ENCODE data around the gene STOX2. TPM values are rescaled to one million over a fixed set of nuclear protein-coding genes. Genes with fewer than 3 reads are reported as not detected.

Gene STOX2
- total and polyA plus RNA-seq, 4 donors, result 1.8 to 27.5 (median 8.6) TPM

GRCh38 chr4:183858011-183858615 lies 47.0 kb upstream of the STOX2 start:
- no peak overlapping the region for H3K4me3 ChIP-seq
- DNase-seq, result no peak
- no peak overlapping the region for H3K9ac ChIP-seq (ENCODE audit: insufficient read depth in 1 of 2, low read length in 2 of 2)
- H3K4me1 ChIP-seq (ENCODE audit: control insufficient read depth in 5 of 5, insufficient read depth in 5 of 5, low read length in 5 of 5), result peaks cover 0 to 11% (median 6%) of the 10 kb centered on the region in 5 donors
- H3K27me3 ChIP-seq (ENCODE audit: control insufficient read depth in 3 of 3, insufficient read depth in 3 of 3, low read length in 2 of 3), result no peaks in the 10 kb centered on the region
- H3K9me3 ChIP-seq (ENCODE audit: control insufficient read depth in 4 of 4, insufficient read depth in 3 of 4, low read length in 3 of 4), result no peaks in the 10 kb centered on the region
- no peak overlapping the region for H3K27ac ChIP-seq (ENCODE audit: low read depth in 1 of 2, low read length in 1 of 2)
- ATAC-seq (ENCODE audit: insufficient read depth, low FRiP score), result no peak
- 72 to 80% methylated on average over 14 of the region's 14 CpGs for WGBS, 2 donors
- TF ChIP-seq CTCF (IDR thresholded peaks at IDR 0.05; ENCODE audit: control extremely low read depth, extremely low read depth), result no peak
- no peaks in the 10 kb centered on the region for H3K36me3 ChIP-seq (ENCODE audit: control insufficient read depth in 4 of 4, insufficient read depth in 4 of 4, low read length in 4 of 4)

GRCh38 chr4:183860119-183860518 lies 45.0 kb upstream of the STOX2 start:
- Histone ChIP-seq H3K36me3 (ENCODE audit: control insufficient read depth in 4 of 4, insufficient read depth in 4 of 4, low read length in 4 of 4) (no peaks in the 10 kb centered on the region), H3K4me1 (ENCODE audit: control insufficient read depth in 5 of 5, insufficient read depth in 5 of 5, low read length in 5 of 5) (peaks cover 0 to 11% (median 6%) of the 10 kb centered on the region in 5 donors), H3K9ac (ENCODE audit: insufficient read depth in 1 of 2, low read length in 2 of 2) (no peak overlapping the region), H3K27me3 (ENCODE audit: control insufficient read depth in 3 of 3, insufficient read depth in 3 of 3, low read length in 2 of 3) (no peaks in the 10 kb centered on the region), H3K4me3 (no peak overlapping the region), H3K9me3 (ENCODE audit: control insufficient read depth in 4 of 4, insufficient read depth in 3 of 4, low read length in 3 of 4) (no peaks in the 10 kb centered on the region), H3K27ac (ENCODE audit: low read depth in 1 of 2, low read length in 1 of 2) (no peak overlapping the region)
- DNase-seq, result peak; percentile 38 to 68 (median 63)
- no peak for TF ChIP-seq CTCF (IDR thresholded peaks at IDR 0.05; ENCODE audit: control extremely low read depth, extremely low read depth)
- 57 to 77% methylated on average over 2 of the region's 2 CpGs for WGBS, 2 donors
- ATAC-seq (ENCODE audit: insufficient read depth, low FRiP score), result no peak

- 74 to 82% methylated on average over 10 of the region's 10 CpGs for WGBS, 2 donors
- H3K36me3 ChIP-seq (ENCODE audit: control insufficient read depth in 4 of 4, insufficient read depth in 4 of 4, low read length in 4 of 4), result no peaks in the 10 kb centered on the region
- H3K27me3 ChIP-seq (ENCODE audit: control insufficient read depth in 3 of 3, insufficient read depth in 3 of 3, low read length in 2 of 3), result no peaks in the 10 kb centered on the region
- H3K27ac ChIP-seq (ENCODE audit: low read depth in 1 of 2, low read length in 1 of 2), result no peak overlapping the region
- no peak overlapping the region for H3K4me3 ChIP-seq
- H3K9ac ChIP-seq (ENCODE audit: insufficient read depth in 1 of 2, low read length in 2 of 2), result no peak overlapping the region
- peaks cover 0 to 11% (median 6%) of the 10 kb centered on the region in 5 donors for H3K4me1 ChIP-seq (ENCODE audit: control insufficient read depth in 5 of 5, insufficient read depth in 5 of 5, low read length in 5 of 5)
- no peak for TF ChIP-seq CTCF (IDR thresholded peaks at IDR 0.05; ENCODE audit: control extremely low read depth, extremely low read depth)
- no peaks in the 10 kb centered on the region for H3K9me3 ChIP-seq (ENCODE audit: control insufficient read depth in 4 of 4, insufficient read depth in 3 of 4, low read length in 3 of 4)
- DNase-seq (peak in 1 of 3 donors; percentile 34), ATAC-seq (ENCODE audit: insufficient read depth, low FRiP score) (no peak)
Measured at GRCh38 chr4:183860731-183861130, 44.4 kb upstream of the STOX2 start.

GRCh38 chr4:183861426-183861825 lies 43.7 kb upstream of the STOX2 start:
- no peaks in the 10 kb centered on the region for H3K27me3 ChIP-seq (ENCODE audit: control insufficient read depth in 3 of 3, insufficient read depth in 3 of 3, low read length in 2 of 3)
- ATAC-seq (ENCODE audit: insufficient read depth, low FRiP score), result no peak
- no peaks in the 10 kb centered on the region for H3K36me3 ChIP-seq (ENCODE audit: control insufficient read depth in 4 of 4, insufficient read depth in 4 of 4, low read length in 4 of 4)
- TF ChIP-seq CTCF (IDR thresholded peaks at IDR 0.05; ENCODE audit: control extremely low read depth, extremely low read depth), result no peak
- no peaks in the 10 kb centered on the region for H3K9me3 ChIP-seq (ENCODE audit: control insufficient read depth in 4 of 4, insufficient read depth in 3 of 4, low read length in 3 of 4)
- H3K4me3 ChIP-seq, result no peak overlapping the region
- H3K9ac ChIP-seq (ENCODE audit: insufficient read depth in 1 of 2, low read length in 2 of 2), result no peak overlapping the region
- DNase-seq, result no peak
- H3K27ac ChIP-seq (ENCODE audit: low read depth in 1 of 2, low read length in 1 of 2), result no peak overlapping the region
- WGBS, 2 donors, result 96 to 97% methylated on average over 13 of the region's 13 CpGs
- peaks cover 0 to 14% (median 6%) of the 10 kb centered on the region in 5 donors for H3K4me1 ChIP-seq (ENCODE audit: control insufficient read depth in 5 of 5, insufficient read depth in 5 of 5, low read length in 5 of 5)

Data from lung (tissue), 12 donors.